Suprapubic skin (tissue), 4 donors: ENCODE data around the gene CCN5.

Experiments
- CTCF ChIP-seq, 2 donors: fragments of 200-600 bp in 1 of 2; fragments of 450-650 bp in 1 of 2; sonication (generic) in 1 of 2; IDR thresholded peaks; one replicate each; pipeline ENCODE4 v1.5.1; 2016 to 2019; ENCODE audit warnings: antibody characterized with exemption in 2 of 2, mild to moderate bottlenecking in 1 of 2, moderate library complexity in 1 of 2
- POLR2A ChIP-seq, 2 donors: fragments of 450-650 bp; IDR thresholded peaks; one replicate each; pipeline ENCODE4 v1.6.1; 2017; ENCODE audit warnings: antibody characterized with exemption in 2 of 2, mild to moderate bottlenecking in 2 of 2, moderate library complexity in 2 of 2
- POLR2AphosphoS5 ChIP-seq, 3 donors: sonication (generic); formaldehyde crosslinking; IDR thresholded peaks; one replicate each; pipeline ENCODE4 v1.6.1; 2017; ENCODE audit warnings: antibody characterized with exemption in 3 of 3

- TF ChIP-seq CTCF (IDR thresholded peaks at IDR 0.05) (no peak), POLR2AphosphoS5 (IDR thresholded peaks at IDR 0.05) (no peak), POLR2A (IDR thresholded peaks at IDR 0.05) (no peak)
Observed at GRCh38 chr20:44722990-44723389, 7.8 kb downstream of the CCN5 start.
